G401 (cell line): ENCODE data around the gene ICE1. TPM values are rescaled to one million over a fixed set of nuclear protein-coding genes. Genes with fewer than 3 reads are reported as not detected.
"Not testable (repeated sequence)": the region's sequence is repeated elsewhere in the genome, so short reads cannot be mapped to it uniquely, and the experiment has no call there.

ENCODE experiments used
- DNase-seq: peaks from one replicate; pipeline ENCODE4 v3.0.0-alpha.2; 2015; ENCODE audit warnings: low spot score
- in situ Hi-C: cut with HindIII; loops from 2 replicates; pipeline ENCODE4 v1.10.0; 2016; ENCODE audit warnings: low sequenced_read_pairs, mixed read lengths
- total RNA-seq: library from RNA; depleted of rRNA; stranded (reverse); fragments of >200 nt; shearing (Covaris generic); gene quantifications from 2 replicates; pipeline ENCODE4 v1.2.3, GENCODE V29; 2014

Gene ICE1
- total RNA-seq, 1 experiment from 2014 or later: 24.3 TPM

GRCh38 chr5:5424736-5425135 lies 2.3 kb downstream of the ICE1 start:
- in situ Hi-C loops: no loop called here

GRCh38 chr5:5430136-5430535 lies 7.7 kb downstream of the ICE1 start:
- in situ Hi-C loops: no loop called here
- DNase-seq: no peak

More at GRCh38 chr5:5424736-5425135, 2.3 kb downstream of the ICE1 start:
- DNase-seq: no peak

- DNase-seq: no peak
- in situ Hi-C loops: no loop called here
Observed at GRCh38 chr5:5432020-5432707, 9.7 kb downstream of the ICE1 start.

GRCh38 chr5:5436203-5436760 lies 13.8 kb downstream of the ICE1 start:
- no peak for DNase-seq
- in situ Hi-C loops: no loop called here

GRCh38 chr5:5437227-5438172 lies 15.0 kb downstream of the ICE1 start:
- DNase-seq: no peak
- in situ Hi-C loops: no loop called here

GRCh38 chr5:5451863-5452262 lies 29.4 kb downstream of the ICE1 start:
- in situ Hi-C loops: no loop called here
- DNase-seq: no peak

- in situ Hi-C loops: no loop called here
- DNase-seq: no peak
Observed at GRCh38 chr5:5453131-5453530, 30.7 kb downstream of the ICE1 start.

GRCh38 chr5:5454391-5454790 lies 31.9 kb downstream of the ICE1 start:
- no peak for DNase-seq
- in situ Hi-C loops: no loop called here

GRCh38 chr5:5456858-5457257 lies 34.4 kb downstream of the ICE1 start:
- in situ Hi-C loops: no loop called here
- DNase-seq: no peak

GRCh38 chr5:5460311-5460710 lies 37.8 kb downstream of the ICE1 start:
- in situ Hi-C loops: no loop called here
- DNase-seq: no peak

GRCh38 chr5:5461012-5461411 lies 38.5 kb downstream of the ICE1 start:
- no peak for DNase-seq
- in situ Hi-C loops: no loop called here

GRCh38 chr5:5464036-5464715 lies 41.7 kb downstream of the ICE1 start:
- in situ Hi-C loops: no loop called here
- no peak for DNase-seq

- in situ Hi-C loops: no loop called here
- DNase-seq: no peak
Observed at GRCh38 chr5:5466227-5466626, 43.8 kb downstream of the ICE1 start.

- DNase-seq: no peak
- in situ Hi-C loops: no loop called here
Observed at GRCh38 chr5:5467737-5468136, 45.3 kb downstream of the ICE1 start.

GRCh38 chr5:5470933-5471332 lies 48.5 kb downstream of the ICE1 start:
- in situ Hi-C loops: no loop called here

GRCh38 chr5:5473226-5473625 lies 50.7 kb downstream of the ICE1 start:
- in situ Hi-C loops: no loop called here
- no peak for DNase-seq

More at GRCh38 chr5:5470933-5471332, 48.5 kb downstream of the ICE1 start:
- DNase-seq: no peak

GRCh38 chr5:5474961-5475360 lies 52.5 kb downstream of the ICE1 start:
- in situ Hi-C loops: no loop called here
- DNase-seq: no peak

GRCh38 chr5:5475975-5476374 lies 53.5 kb downstream of the ICE1 start:
- DNase-seq: no peak
- in situ Hi-C loops: no loop called here

- DNase-seq, in situ Hi-C loops: not testable (repeated sequence)
Observed at GRCh38 chr5:5479578-5479977, 57.1 kb downstream of the ICE1 start.
